Frontal cortex (tissue), 1 donor: ENCODE data around the gene NLRC5. TPM values are rescaled to one million over a fixed set of nuclear protein-coding genes. Genes with fewer than 3 reads are reported as not detected.

ENCODE experiments used
- total RNA-seq: library from RNA; depleted of rRNA; stranded (reverse); fragments of >200 nt; gene quantifications from one replicate; pipeline ENCODE4 v1.2.3, GENCODE V29; 2014

The NLRC5 gene
- total RNA-seq, 1 donor from 2014 or later = 0.41 TPM

Other genes starting within 250 kb of the NLRC5 start
- gene SLC12A3, start 124.3 kb upstream of the NLRC5 start, total RNA-seq = not detected
- 42.0 TPM for gene HERPUD1, start 57.4 kb upstream of the NLRC5 start, total RNA-seq
- gene CETP, start 27.6 kb upstream of the NLRC5 start, total RNA-seq = 0.82 TPM
- gene CPNE2, start 103.0 kb downstream of the NLRC5 start, total RNA-seq = 44.8 TPM
- 142 TPM for gene PSME3IP1, start 196.5 kb downstream of the NLRC5 start, total RNA-seq
- 69.7 TPM for gene RSPRY1, start 196.8 kb downstream of the NLRC5 start, total RNA-seq